ENCODE data around the gene ANGEL1.

ANGEL1 gene

GRCh38 chr14:76848879-76849278, 36.2 kb upstream of the ANGEL1 start:
- H3K4me1 ChIP-seq (ENCODE audit: control insufficient read depth in 1 of 2, insufficient read depth in 2 of 2, low read length in 2 of 2), result no peaks in the 10 kb centered on the region
- no peaks in the 10 kb centered on the region for H3K79me1 ChIP-seq (ENCODE audit: low read length)
- no peaks in the 10 kb centered on the region for H3K36me3 ChIP-seq (ENCODE audit: control insufficient read depth in 1 of 2, insufficient read depth in 2 of 2, low read length in 2 of 2)
- no peak overlapping the region for H3K14ac ChIP-seq (ENCODE audit: low read length)
- no peak overlapping the region for H3K27ac ChIP-seq (ENCODE audit: low read depth, low read length)
- H3K4ac ChIP-seq (ENCODE audit: low read depth, low read length), result no peak overlapping the region
- H3K27me3 ChIP-seq (ENCODE audit: insufficient read depth, low read length), result no peaks in the 10 kb centered on the region
- no peak overlapping the region for H3K9ac ChIP-seq (ENCODE audit: low read length)
- H2BK120ac ChIP-seq (ENCODE audit: insufficient read depth, low read length, poor library complexity), result no peak overlapping the region
- H3K9me3 ChIP-seq (ENCODE audit: insufficient read depth, low read depth, low read length), result peaks cover 2% of the 10 kb centered on the region
- no peak overlapping the region for H4K8ac ChIP-seq (ENCODE audit: low read depth, low read length)
- no CpG with 5 or more reads among the region's 6 CpGs for WGBS (ENCODE audit: extremely low coverage, insufficient coverage, insufficient read length)
- H3K4me2 ChIP-seq (ENCODE audit: low read length), result no peak overlapping the region
- H3K4me3 ChIP-seq (ENCODE audit: low read depth, low read length), result peak overlapping the region; percentile 48
- H4K91ac ChIP-seq (ENCODE audit: low read depth, low read length), result no peak overlapping the region
- no peak for DNase-seq
- H2AK5ac ChIP-seq (ENCODE audit: low read length), result no peak overlapping the region
- no peaks in the 10 kb centered on the region for H3K79me2 ChIP-seq (ENCODE audit: control insufficient read depth, insufficient read depth, low read length, poor library complexity)
- peak overlapping the region; percentile 40 for H3K23ac ChIP-seq (ENCODE audit: low read length)
- no peak overlapping the region for H2BK5ac ChIP-seq (ENCODE audit: low read depth, low read length, poor library complexity)
- no peak overlapping the region for H4K12ac ChIP-seq (ENCODE audit: low read depth, low read length)
- no peak overlapping the region for H3K18ac ChIP-seq (ENCODE audit: low read length)
- H2AFZ ChIP-seq (ENCODE audit: insufficient read depth, low read length, poor library complexity), result no peak overlapping the region
- no peak overlapping the region for H2BK12ac ChIP-seq (ENCODE audit: low read length)

GRCh38 chr14:76846331-76847047, 33.8 kb upstream of the ANGEL1 start:
- Histone ChIP-seq H3K79me1 (ENCODE audit: low read length) (no peaks in the 10 kb centered on the region), H4K12ac (ENCODE audit: low read depth, low read length) (no peak overlapping the region), H4K91ac (ENCODE audit: low read depth, low read length) (no peak overlapping the region), H3K4me3 (ENCODE audit: low read depth, low read length) (no peak overlapping the region), H3K9me3 (ENCODE audit: insufficient read depth, low read depth, low read length) (peaks cover 2% of the 10 kb centered on the region), H2AK5ac (ENCODE audit: low read length) (no peak overlapping the region), H3K36me3 (ENCODE audit: control insufficient read depth in 1 of 2, insufficient read depth in 2 of 2, low read length in 2 of 2) (no peaks in the 10 kb centered on the region), H3K79me2 (ENCODE audit: control insufficient read depth, insufficient read depth, low read length, poor library complexity) (no peaks in the 10 kb centered on the region), H3K18ac (ENCODE audit: low read length) (no peak overlapping the region), H2AFZ (ENCODE audit: insufficient read depth, low read length, poor library complexity) (no peak overlapping the region), H4K8ac (ENCODE audit: low read depth, low read length) (no peak overlapping the region), H3K4ac (ENCODE audit: low read depth, low read length) (no peak overlapping the region), H3K27ac (ENCODE audit: low read depth, low read length) (no peak overlapping the region), H2BK120ac (ENCODE audit: insufficient read depth, low read length, poor library complexity) (no peak overlapping the region), H3K14ac (ENCODE audit: low read length) (no peak overlapping the region), H3K4me2 (ENCODE audit: low read length) (no peak overlapping the region), H3K9ac (ENCODE audit: low read length) (no peak overlapping the region), H3K27me3 (ENCODE audit: insufficient read depth, low read length) (no peaks in the 10 kb centered on the region), H3K4me1 (ENCODE audit: control insufficient read depth in 1 of 2, insufficient read depth in 2 of 2, low read length in 2 of 2) (no peaks in the 10 kb centered on the region), H2BK5ac (ENCODE audit: low read depth, low read length, poor library complexity) (no peak overlapping the region), H3K23ac (ENCODE audit: low read length) (no peak overlapping the region), H2BK12ac (ENCODE audit: low read length) (no peak overlapping the region)
- no peak for DNase-seq
- no CpG with 5 or more reads among the region's 7 CpGs for WGBS (ENCODE audit: extremely low coverage, insufficient coverage, insufficient read length)

GRCh38 chr14:76844223-76844622, 31.5 kb upstream of the ANGEL1 start:
- Histone ChIP-seq H2BK120ac (ENCODE audit: insufficient read depth, low read length, poor library complexity) (no peak overlapping the region), H3K23ac (ENCODE audit: low read length) (no peak overlapping the region), H3K9me3 (ENCODE audit: insufficient read depth, low read depth, low read length) (peaks cover 2% of the 10 kb centered on the region), H4K12ac (ENCODE audit: low read depth, low read length) (no peak overlapping the region), H3K4me3 (ENCODE audit: low read depth, low read length) (no peak overlapping the region), H2AFZ (ENCODE audit: insufficient read depth, low read length, poor library complexity) (no peak overlapping the region), H3K4ac (ENCODE audit: low read depth, low read length) (no peak overlapping the region), H4K91ac (ENCODE audit: low read depth, low read length) (no peak overlapping the region), H3K79me1 (ENCODE audit: low read length) (no peaks in the 10 kb centered on the region), H3K4me2 (ENCODE audit: low read length) (no peak overlapping the region), H3K18ac (ENCODE audit: low read length) (no peak overlapping the region), H3K36me3 (ENCODE audit: control insufficient read depth in 1 of 2, insufficient read depth in 2 of 2, low read length in 2 of 2) (no peaks in the 10 kb centered on the region), H3K27me3 (ENCODE audit: insufficient read depth, low read length) (no peaks in the 10 kb centered on the region), H2AK5ac (ENCODE audit: low read length) (no peak overlapping the region), H2BK5ac (ENCODE audit: low read depth, low read length, poor library complexity) (no peak overlapping the region), H3K9ac (ENCODE audit: low read length) (no peak overlapping the region), H2BK12ac (ENCODE audit: low read length) (no peak overlapping the region), H3K27ac (ENCODE audit: low read depth, low read length) (no peak overlapping the region), H3K79me2 (ENCODE audit: control insufficient read depth, insufficient read depth, low read length, poor library complexity) (no peaks in the 10 kb centered on the region), H3K14ac (ENCODE audit: low read length) (no peak overlapping the region), H4K8ac (ENCODE audit: low read depth, low read length) (no peak overlapping the region), H3K4me1 (ENCODE audit: control insufficient read depth in 1 of 2, insufficient read depth in 2 of 2, low read length in 2 of 2) (no peaks in the 10 kb centered on the region)
- DNase-seq, result peak in 1 of 2 donors; percentile 21
- no CpG with 5 or more reads among the region's 9 CpGs for WGBS (ENCODE audit: extremely low coverage, insufficient coverage, insufficient read length)

GRCh38 chr14:76842414-76842813, 29.7 kb upstream of the ANGEL1 start:
- Histone ChIP-seq H3K14ac (ENCODE audit: low read length) (no peak overlapping the region), H3K9ac (ENCODE audit: low read length) (no peak overlapping the region), H3K27ac (ENCODE audit: low read depth, low read length) (no peak overlapping the region), H3K4me3 (ENCODE audit: low read depth, low read length) (no peak overlapping the region), H2AK5ac (ENCODE audit: low read length) (no peak overlapping the region), H4K12ac (ENCODE audit: low read depth, low read length) (no peak overlapping the region), H3K23ac (ENCODE audit: low read length) (no peak overlapping the region), H4K8ac (ENCODE audit: low read depth, low read length) (no peak overlapping the region), H3K4me1 (ENCODE audit: control insufficient read depth in 1 of 2, insufficient read depth in 2 of 2, low read length in 2 of 2) (no peaks in the 10 kb centered on the region), H2BK12ac (ENCODE audit: low read length) (no peak overlapping the region), H2AFZ (ENCODE audit: insufficient read depth, low read length, poor library complexity) (no peak overlapping the region), H3K4ac (ENCODE audit: low read depth, low read length) (no peak overlapping the region), H3K18ac (ENCODE audit: low read length) (no peak overlapping the region), H3K4me2 (ENCODE audit: low read length) (no peak overlapping the region), H3K9me3 (ENCODE audit: insufficient read depth, low read depth, low read length) (peaks cover 2% of the 10 kb centered on the region), H3K27me3 (ENCODE audit: insufficient read depth, low read length) (no peaks in the 10 kb centered on the region), H2BK5ac (ENCODE audit: low read depth, low read length, poor library complexity) (no peak overlapping the region), H2BK120ac (ENCODE audit: insufficient read depth, low read length, poor library complexity) (no peak overlapping the region), H3K36me3 (ENCODE audit: control insufficient read depth in 1 of 2, insufficient read depth in 2 of 2, low read length in 2 of 2) (no peaks in the 10 kb centered on the region), H4K91ac (ENCODE audit: low read depth, low read length) (no peak overlapping the region), H3K79me1 (ENCODE audit: low read length) (no peaks in the 10 kb centered on the region), H3K79me2 (ENCODE audit: control insufficient read depth, insufficient read depth, low read length, poor library complexity) (no peaks in the 10 kb centered on the region)
- DNase-seq, result no peak

Measured in trophoblast cell (in vitro differentiated cells and primary cell).